ENCODE results near the gene GPR37.

The GPR37 gene

GRCh38 chr7:124723012-124723411 lies 42.6 kb downstream of the GPR37 start:
- no peak for DNase-seq

GRCh38 chr7:124722292-124722691 lies 43.3 kb downstream of the GPR37 start:
- no peak for DNase-seq

GRCh38 chr7:124720195-124720594 lies 45.4 kb downstream of the GPR37 start:
- DNase-seq: no peak

GRCh38 chr7:124718032-124718766 lies 47.4 kb downstream of the GPR37 start:
- no peak for DNase-seq

- DNase-seq: no peak
Measured at GRCh38 chr7:124716894-124717293, 48.7 kb downstream of the GPR37 start.

GRCh38 chr7:124713086-124713485 lies 52.5 kb downstream of the GPR37 start:
- no peak for DNase-seq

GRCh38 chr7:124712017-124712416 lies 53.6 kb downstream of the GPR37 start:
- DNase-seq: no peak

GRCh38 chr7:124702385-124702784 lies 63.2 kb downstream of the GPR37 start:
- no peak for DNase-seq

GRCh38 chr7:124701955-124702354 lies 63.6 kb downstream of the GPR37 start:
- no peak for DNase-seq

- DNase-seq: no peak
Measured at GRCh38 chr7:124700655-124701054, 64.9 kb downstream of the GPR37 start.

GRCh38 chr7:124698964-124699363 lies 66.6 kb downstream of the GPR37 start:
- DNase-seq: no peak

GRCh38 chr7:124697746-124698145 lies 67.8 kb downstream of the GPR37 start:
- DNase-seq: no peak
